GM19467 (cell line): ENCODE results near the gene FBXW12.
"Not testable (repeated sequence)": the region's sequence is repeated elsewhere in the genome, so short reads cannot be mapped to it uniquely, and the experiment has no call there.

Experiments
- ATAC-seq: cut with Tn5 transposase; IDR thresholded peaks from one replicate; pipeline ENCODE4 v1.9.1; 2021; ENCODE audit warnings: mild to moderate bottlenecking, moderate library complexity; ENCODE audit not compliant: unreplicated experiment

FBXW12 gene, protein sequence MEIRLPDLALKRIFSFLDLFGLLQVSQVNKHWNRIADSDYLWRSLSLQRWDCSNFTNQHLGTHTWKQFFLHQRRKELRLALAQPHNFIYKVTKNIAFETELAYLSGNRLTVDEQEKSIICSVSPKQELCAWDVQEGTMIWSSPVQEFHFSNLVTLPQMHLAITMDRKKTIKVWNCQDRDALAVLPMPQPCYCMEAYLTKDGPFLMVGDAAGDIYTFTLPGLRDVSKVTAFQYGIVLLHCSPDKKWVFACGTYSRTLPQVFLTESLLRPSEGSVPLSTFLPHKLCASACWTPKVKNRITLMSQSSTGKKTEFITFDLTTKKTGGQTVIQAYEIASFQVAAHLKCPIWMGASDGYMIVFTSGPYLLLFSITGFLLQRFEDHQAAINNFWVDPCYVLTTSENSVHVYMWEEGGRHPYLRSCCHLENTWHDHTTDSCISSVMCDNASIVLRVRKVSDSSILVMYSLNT

DNA sequence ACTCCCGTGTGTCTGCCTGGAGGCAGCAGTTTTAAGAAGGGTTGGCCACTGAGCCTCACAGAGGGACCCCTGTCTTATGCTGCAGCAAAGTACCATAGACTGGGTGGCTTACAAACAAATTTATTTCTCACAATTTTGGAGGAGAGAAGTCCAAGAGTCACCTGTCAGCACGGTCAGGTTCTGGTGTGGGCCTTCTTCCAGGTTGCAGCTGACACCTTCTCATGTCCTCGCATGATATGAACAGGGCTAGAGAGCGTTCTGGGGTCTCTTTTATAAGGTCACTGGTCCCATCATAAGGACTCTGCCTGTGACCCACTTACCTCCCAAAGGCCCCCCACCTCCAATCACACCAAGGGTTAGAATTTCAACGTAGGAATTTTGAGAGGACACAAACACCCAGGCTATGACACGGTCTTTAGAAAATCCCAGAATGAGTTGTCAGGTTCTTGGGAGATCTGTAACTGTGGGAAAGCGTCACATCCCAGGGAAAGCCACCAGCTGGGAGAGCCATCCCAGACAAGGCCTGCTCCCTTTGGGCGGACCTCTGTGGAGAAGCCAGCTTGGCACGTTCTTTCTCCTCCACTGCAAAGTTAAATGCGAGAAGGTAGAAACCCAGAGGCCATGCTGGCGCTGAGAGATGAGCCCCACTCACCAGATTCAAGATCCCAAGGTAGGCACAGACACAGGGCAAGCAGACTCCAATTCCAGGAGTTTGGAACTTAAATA lies at the start of gene FBXW12:
Gene FBXW12 (plus strand): TSS at position 569 of the 726 bp plus-strand sequence. CDS start 549 bp downstream, outside the sequence.
- no peak for ATAC-seq

DNA sequence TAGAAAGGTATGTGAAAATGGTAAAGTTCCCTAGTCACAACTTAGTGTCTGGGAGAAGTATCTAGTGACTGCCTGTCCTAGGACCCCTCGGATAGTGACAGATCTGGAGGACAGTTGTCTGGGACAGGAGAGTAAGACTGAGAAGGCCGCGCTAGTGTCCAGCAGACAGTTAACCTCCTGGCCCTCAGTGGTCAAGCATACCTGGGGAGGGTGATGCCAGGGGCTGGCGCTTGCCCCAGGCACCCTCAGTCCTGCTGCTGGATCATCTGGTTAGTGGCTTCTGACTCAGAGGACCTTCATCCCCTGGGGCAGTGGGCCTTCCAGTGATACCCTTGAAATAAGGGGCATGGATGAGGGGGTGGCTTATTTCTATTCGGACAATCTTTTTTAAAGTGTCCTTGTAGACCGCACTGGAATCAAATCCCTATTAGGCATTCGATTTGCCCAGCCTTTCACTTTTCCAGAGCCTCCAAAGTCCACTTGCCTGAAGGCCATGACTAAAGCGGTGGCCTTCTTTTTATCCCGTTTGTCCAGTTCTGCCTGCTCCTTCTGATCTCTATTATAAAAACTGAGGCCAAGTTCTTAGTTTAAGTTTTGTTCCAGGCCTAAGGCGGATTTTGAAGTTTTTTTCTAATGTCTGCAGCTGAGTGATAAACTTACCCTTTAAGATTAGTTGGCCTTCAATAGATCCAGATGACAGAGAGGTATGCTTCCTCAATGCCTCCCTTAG lies 40.1 kb upstream of the FBXW12 start:
- not testable (repeated sequence) for ATAC-seq

DNA sequence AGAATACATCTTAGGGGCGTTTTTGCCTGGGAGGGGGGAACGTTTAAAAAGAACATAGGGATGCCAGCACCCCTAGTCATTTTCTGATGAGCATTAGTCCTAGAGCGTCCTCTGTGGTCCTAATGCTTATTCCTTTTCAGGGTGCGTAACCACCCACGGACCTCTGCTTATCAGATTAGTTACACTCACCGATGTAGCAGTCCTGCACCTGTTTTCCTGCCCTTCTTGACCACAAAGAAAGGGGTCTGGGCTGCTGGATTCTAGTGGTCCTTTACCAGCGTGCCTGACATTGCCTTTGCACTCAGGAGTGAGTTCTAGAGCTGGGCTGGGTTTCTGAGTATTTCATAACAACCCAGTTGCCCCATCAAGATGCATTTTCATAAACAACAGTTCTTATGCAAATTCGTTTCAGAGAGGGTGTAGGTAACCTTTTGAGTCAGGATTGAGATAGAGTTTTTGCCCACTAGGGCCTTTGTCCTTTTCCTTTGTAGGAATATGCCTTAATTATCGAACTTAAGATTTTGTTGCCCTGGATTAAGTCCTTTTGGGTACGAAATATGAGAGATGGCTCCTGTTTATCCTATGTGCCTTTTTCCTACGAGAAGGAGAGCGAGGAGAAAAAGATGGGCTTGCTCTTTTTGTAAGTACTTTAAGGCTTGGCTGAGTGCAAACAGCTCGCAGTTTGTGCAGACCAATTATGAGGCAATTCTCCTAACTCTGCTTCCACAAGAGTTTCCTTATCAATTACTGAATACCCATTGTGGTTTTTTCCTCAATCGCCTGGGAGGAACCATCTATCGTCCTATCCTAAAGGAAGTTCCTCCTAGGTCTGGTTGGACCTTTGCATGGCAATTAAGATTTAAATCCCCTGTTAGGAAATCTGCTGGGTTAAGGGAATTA lies 38.4 kb upstream of the FBXW12 start, which contains the start of gene SPINK8:
Gene SPINK8 (minus strand): TSS at position 316 of the 900 bp plus-strand sequence. CDS start 5,320 bp downstream, outside the sequence.
- not testable (repeated sequence) for ATAC-seq

DNA sequence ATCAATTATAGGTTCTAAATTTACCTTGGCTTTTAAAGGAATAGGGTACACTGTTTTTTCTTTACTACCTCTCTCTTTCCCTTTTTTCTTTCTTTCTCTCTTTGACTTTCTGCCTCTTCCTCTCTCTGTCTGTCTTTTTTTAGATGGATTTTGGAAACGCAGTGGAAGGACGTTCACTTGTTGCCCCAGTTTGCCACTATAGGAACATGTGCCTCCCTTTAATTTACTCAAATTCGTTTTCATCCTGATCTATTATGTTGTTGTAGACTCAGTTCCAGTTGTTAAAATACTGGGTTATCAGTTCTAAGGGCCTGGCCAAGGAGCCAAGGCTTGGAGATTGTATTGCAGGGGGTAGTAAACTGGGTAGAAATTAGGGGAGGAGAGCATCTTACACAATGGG lies 37.4 kb upstream of the FBXW12 start:
- no peak for ATAC-seq

DNA sequence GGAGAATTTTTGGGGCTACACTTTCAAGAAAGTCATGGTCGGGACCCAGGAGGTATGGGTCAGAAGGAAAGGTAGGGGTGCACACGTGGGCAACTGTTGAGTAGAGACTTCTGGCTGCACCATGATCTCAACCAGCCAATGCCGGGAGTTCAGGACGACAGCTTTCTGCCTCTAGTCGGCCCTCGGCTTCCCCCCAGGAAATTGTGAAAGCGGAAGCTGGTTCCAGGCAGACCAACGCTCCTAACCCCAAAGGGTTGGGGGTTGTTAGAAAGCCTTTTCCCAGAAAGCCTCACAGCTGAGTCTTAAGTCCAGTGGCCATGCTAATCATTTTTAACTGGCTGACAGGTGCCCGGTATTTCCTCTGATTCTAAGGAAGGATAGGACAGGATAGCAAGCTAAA lies 36.7 kb upstream of the FBXW12 start:
- ATAC-seq, result not testable (repeated sequence)

DNA sequence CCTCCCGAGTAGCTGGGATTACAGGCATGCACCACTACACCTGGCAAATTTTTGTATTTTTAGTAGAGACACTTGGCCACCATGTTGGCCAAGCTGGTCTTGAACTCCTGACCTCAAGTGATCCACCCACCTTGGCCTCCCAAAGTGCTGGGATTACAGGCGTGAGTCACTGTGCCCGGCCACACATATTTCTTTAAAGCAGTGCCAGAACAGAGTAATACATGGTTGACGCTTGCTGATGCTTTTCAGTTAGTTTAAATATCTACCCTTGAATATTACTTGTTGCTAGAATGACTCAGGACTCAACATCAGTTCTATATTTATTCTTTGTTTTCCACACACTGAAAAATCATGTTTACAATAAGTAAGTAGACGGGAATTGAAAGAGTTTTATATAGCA lies 34.5 kb upstream of the FBXW12 start:
- ATAC-seq, result not testable (repeated sequence)

DNA sequence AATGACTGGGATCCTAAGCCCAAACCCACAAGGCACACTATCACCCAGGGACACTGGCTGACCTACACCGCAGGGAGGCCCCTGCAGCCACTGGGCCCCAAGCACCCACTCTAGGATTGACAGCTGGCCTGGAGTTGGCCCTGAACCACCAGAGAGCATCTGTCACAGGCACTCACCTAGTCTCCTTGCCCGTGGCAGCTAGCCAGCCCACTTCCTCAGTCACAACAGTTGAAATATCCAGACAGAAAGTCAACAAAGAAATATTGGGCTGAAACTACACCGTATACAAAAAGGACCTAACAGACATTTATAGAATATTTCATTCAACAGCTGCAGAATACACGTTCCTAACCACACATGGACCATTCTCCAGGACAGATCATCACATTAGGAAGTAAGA lies 33.4 kb upstream of the FBXW12 start:
- ATAC-seq, result no peak

DNA sequence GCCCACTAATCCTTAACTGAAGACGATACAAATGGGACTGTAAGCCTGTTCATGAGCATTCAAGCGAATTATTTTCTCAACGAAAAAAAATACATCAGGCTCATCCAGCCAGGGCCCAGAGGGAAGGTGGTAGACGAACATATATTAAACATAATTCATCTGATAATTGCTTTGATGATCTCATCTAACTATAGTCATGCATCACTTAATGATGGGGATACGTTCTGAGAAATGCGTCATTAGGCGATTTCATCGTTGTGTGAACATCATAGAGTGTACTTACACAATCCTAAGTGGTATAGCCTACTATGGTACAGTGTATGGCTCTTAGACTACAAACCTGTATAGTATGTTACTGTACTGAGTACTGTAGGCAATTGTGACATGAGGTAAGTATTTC lies 28.6 kb upstream of the FBXW12 start:
- ATAC-seq, result no peak

DNA sequence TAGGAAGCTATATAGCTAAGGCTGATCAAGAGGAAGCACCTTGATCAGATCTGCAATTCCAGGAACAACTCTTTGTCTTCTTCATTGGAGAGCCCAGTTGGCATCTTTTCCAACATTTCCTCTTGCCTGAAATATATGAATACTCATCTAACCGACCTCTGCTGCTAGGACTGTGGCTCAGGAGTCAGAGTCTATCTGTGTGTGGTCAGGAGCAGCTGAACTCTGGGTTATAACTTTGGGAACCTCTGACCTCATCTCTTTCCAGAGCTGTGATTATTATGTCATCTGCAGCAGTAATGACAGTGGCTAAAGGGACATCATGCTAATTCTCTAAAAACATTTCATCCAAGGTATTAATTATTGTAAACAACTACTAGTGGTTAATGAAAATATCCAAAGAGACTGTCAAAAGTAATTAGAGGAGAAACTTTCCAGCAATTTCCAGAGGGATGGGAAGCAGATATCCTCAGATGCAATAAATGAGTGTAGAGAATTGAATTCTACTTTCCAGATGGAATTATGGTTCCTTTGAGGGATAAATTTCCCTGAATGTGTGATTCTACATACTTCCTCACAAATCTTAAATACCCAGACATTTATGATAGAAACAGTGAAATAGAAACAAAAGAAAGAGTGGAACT lies 27.0 kb upstream of the FBXW12 start:
- ATAC-seq, result no peak

DNA sequence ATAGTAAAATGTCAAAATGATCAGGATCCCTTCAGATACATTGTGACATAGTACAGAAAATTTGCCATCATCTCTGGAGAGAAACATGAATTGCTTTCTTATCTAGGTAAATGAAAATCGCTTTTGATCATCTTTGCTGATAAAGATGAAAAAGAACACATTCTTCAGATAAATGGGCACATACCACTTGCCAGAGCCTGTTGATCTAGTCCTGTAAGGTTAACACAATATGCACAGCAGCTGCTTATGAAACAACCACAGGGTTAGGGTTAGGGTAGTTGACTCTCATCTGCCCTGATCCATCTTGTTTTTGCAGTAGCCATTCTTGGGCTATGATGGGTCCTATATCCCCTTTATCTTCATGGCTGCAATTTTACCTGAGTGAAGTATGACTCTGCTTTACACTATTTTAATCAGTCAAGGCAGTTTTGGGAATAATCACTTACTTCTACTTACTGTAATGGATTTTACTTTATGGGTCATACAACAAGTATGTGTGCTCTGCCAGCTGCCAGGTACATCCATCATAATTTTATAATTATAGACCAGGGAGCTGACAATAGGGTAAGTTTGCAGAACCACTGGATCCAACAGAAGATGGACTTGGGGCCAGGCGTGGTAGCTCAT lies 26.0 kb upstream of the FBXW12 start:
- ATAC-seq, result no peak

DNA sequence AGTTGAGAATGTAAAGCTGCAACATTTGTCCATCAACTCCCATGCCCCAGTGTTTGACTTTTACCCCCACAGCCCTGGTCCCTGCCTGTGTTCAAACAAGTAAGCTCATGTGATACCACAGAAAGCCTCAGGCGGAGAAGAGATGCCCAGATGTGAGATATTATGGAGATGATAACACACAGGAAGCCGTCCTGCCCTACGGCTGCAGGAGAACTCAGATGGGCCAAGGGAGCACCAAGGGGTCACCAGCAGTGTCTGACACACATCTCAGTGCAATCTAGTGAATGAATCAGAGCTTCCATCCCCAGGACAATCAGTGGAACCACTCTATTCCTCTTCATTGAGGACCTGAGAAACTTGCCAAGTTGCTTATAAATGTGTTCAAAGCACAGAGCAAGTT lies 24.5 kb upstream of the FBXW12 start:
- no peak for ATAC-seq

DNA sequence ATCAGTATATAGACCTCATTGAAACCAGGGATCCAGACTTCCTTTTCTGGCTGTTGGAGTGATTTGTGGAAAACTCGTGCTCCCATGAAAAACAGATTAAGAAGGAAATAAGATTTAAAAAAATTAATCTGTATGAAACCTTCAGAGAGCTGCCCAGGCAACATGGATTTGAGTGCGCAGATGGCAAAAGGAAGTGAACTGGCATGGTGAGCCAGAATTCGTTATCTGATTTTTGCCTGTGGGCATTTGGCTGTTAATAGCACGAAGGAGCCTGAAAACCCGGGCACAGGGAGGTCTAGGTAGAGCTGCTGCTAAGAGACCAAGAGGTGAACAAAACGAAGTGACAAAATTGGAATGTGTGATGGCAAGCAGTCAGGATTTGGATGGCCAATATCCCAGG lies 19.5 kb upstream of the FBXW12 start:
- no peak for ATAC-seq

DNA sequence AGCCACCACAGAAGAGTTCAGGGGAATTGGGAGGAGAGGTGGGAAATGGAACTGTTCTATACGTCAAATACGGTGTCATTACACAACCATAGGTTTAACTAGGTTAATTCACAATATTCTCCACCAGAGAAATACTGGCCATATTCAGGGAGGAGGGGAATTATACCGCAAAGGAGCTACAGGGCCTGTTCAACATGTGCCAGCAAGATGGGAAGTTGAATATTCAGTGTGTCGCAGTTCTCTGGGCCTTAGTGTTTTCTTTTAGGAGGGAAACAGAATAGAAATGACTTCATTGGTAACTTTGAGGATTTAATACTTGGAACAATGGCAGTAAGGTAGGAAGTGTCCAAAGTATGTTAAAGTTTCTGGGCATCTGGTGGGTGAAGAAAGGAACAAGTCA lies 18.0 kb upstream of the FBXW12 start:
- ATAC-seq, result no peak

DNA sequence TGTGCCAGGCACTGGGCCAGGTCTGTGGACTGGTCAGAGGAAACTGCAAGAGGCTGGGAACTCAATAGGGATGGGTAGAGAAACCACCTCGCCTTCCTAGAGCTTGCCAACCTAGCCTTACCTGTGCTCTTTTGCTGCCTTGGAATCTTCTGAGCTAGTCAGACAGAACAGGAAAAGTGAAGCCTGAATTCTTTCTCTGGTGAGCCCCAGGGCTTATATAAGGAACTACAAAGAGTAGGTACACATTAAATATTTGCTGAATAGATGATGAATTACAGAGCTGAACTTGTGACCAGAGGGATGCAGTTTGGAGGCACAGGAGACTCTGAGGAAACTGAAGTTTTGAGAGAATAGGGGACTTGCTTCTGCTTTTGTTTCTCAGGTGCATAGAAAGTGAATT lies 15.6 kb upstream of the FBXW12 start:
- no peak for ATAC-seq

DNA sequence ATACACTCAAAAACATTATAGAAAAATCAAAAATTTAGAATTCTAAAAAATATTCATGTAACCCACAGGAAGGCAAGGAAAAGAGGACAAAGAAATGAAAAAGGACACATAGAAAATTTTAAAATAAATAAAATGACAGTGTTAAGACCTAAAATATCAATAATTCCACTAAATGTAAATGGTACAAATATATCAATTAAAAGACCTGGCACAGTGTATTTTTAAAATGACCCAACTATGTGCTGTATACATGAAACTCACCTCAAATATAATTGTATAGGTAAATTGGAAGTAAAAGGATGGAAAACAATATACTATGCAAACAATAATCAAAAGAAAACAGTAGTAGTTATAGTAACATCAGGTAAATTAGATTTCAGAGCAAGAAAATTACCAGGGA lies 10.1 kb upstream of the FBXW12 start:
- ATAC-seq, result no peak

DNA sequence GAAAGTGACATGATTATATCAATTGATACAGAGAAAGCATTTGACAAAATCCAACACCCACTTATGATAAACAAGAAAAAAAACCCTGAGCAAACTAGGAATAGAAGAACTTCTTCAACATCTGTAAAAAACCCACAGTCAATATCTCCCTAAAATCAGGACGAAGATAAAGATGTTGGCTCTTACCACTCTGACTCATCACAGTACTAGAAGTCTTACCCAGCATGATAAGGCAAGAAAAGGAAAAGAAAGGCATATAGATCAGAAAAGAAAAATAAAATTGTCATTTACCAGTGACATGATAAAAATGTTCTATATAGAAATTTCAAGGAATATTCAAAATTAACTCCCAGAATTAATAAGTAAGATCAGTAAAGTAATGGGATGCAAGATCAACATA lies 7.2 kb upstream of the FBXW12 start:
- ATAC-seq, result no peak

DNA sequence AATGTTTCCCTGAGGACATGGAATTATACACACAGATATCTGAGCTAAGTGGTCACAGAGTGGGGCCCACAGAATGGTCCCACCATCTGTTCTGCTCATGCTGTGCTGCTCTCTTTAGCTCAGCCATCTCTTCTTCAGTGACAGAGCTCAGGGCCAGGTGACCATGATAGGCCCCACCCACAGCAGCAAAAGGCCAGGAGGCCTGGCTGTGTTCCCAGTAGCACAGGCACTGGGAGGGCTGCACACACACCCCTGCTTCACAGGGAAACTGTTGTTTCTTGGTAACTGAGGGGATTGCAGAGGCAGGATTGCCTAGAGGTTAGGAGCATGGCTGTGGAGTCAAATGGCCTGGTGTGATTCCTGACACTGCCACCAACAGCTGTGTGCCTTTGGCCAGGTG lies 4.8 kb upstream of the FBXW12 start:
- ATAC-seq, result no peak

DNA sequence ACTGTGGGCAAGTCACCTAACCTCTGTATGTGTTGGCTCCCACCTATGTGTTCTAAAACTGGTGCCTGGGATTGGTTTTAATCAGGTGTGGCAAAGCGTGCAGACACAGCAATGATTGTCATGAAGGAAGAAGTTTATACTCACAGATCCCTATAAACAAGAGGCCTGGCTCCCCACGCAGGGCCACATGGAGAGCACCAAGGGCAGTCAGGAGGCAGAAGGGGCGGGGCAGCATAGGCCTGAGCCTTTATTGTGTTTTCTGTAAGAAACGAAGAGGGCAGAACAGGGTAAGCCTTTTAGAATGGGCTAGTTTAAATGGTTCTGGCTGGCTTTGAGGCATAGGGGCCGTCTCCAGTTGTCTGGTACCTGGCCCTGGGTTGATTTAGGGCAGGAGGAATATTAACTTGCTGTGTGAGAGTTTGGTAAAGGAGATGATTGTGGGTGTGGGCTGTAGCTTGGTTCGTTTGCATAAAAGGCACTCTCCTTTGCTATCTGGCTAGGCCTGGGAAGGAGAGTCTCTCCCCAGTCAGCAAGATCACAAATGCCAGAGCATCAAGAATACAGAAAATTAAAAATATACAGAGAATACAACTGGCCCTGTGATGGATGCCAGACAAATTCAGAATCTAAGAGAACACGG lies 2.2 kb upstream of the FBXW12 start:
- ATAC-seq, result no peak

DNA sequence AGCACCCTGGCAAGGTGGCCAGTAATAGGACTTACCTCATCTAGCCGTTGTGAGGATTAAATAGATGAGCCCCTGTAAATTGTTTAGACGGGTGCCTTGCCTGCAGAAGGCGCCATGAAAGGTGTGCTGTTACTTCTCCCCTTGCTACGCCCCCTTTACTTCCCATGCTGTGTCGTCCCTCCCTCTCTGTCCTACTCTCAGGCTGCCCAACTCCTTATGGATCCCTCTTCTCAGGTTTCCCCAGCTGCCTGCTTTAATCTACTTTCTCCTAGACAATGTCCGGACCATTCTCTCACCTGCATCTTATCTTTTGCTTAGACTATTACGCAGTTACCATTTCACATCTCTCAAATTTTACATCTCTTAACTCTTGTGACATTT lies 1.7 kb upstream of the FBXW12 start:
- no peak for ATAC-seq
